Stimulated activated CD8-positive, alpha-beta memory T cell treated with anti-CD3 and anti-CD28 coated beads, Interleukin-12 subunit alpha, Interleukin-12 subunit beta, amount 100 ng/mL, for 24 hours (primary cell): ENCODE measurements around the gene TBC1D24.

ENCODE experiments used
- DNase-seq: peaks from one replicate; pipeline ENCODE4 v3.0.0-alpha.2; 2020; ENCODE audit errors: extremely low read depth

The TBC1D24 gene

GRCh38 chr16:2482708-2483534 lies 8.0 kb downstream of the TBC1D24 start:
- DNase-seq, result no peak

GRCh38 chr16:2483939-2484897 lies 9.3 kb downstream of the TBC1D24 start:
- no peak for DNase-seq

- no peak for DNase-seq
Observed at GRCh38 chr16:2484898-2485508, 10.1 kb downstream of the TBC1D24 start.

GRCh38 chr16:2485811-2486507 lies 11.0 kb downstream of the TBC1D24 start:
- DNase-seq, result no peak

- DNase-seq, result no peak
Observed at GRCh38 chr16:2486645-2487516, 12.0 kb downstream of the TBC1D24 start.

- no peak for DNase-seq
Observed at GRCh38 chr16:2487517-2487842, 12.6 kb downstream of the TBC1D24 start.

GRCh38 chr16:2487903-2488531 lies 13.1 kb downstream of the TBC1D24 start:
- DNase-seq, result no peak

GRCh38 chr16:2489581-2489980 lies 14.7 kb downstream of the TBC1D24 start:
- DNase-seq, result no peak

GRCh38 chr16:2490190-2491105 lies 15.5 kb downstream of the TBC1D24 start:
- no peak for DNase-seq

- DNase-seq, result no peak
Observed at GRCh38 chr16:2492292-2492691, 17.4 kb downstream of the TBC1D24 start.

- DNase-seq, result no peak
Observed at GRCh38 chr16:2493605-2494004, 18.7 kb downstream of the TBC1D24 start.

- no peak for DNase-seq
Observed at GRCh38 chr16:2494616-2495015, 19.7 kb downstream of the TBC1D24 start.

GRCh38 chr16:2495041-2495440 lies 20.1 kb downstream of the TBC1D24 start:
- no peak for DNase-seq

- DNase-seq, result no peak
Observed at GRCh38 chr16:2496223-2497115, 21.5 kb downstream of the TBC1D24 start.

GRCh38 chr16:2497116-2497630 lies 22.2 kb downstream of the TBC1D24 start:
- DNase-seq, result no peak

- DNase-seq, result no peak
Observed at GRCh38 chr16:2497695-2498484, 23.0 kb downstream of the TBC1D24 start.
